Hypothalamus (tissue), 51 donors: ENCODE results near the gene SLC41A2.
A peak's percentile ranks its signal among the peaks of the same experiment; 100 is the strongest.
"Not testable (repeated sequence)": the region's sequence is repeated elsewhere in the genome, so short reads cannot be mapped to it uniquely, and the experiment has no call there.

Experiments
- DNase-seq, 51 donors: peaks; one replicate each; lab custom pipeline; 2025; lab: John Stamatoyannopoulos, UW

Gene SLC41A2

DNA sequence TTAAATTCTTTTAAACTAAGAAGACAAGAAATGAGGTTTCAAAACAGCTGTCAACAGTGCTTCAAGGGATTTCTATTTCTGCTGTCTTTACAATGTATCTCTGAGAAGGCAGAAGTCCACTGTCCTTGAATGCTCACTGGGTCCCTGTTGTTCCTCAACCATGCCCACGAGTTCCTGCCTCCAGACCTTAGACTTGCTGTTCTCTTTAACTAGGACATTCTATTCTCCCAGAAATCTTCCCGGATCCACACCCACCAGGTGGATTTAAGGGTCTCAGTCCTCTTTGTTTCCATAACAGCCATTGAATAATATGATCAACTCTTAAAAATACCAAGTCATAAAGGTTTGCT lies 6.7 kb upstream of the SLC41A2 start:
- no peak for DNase-seq

DNA sequence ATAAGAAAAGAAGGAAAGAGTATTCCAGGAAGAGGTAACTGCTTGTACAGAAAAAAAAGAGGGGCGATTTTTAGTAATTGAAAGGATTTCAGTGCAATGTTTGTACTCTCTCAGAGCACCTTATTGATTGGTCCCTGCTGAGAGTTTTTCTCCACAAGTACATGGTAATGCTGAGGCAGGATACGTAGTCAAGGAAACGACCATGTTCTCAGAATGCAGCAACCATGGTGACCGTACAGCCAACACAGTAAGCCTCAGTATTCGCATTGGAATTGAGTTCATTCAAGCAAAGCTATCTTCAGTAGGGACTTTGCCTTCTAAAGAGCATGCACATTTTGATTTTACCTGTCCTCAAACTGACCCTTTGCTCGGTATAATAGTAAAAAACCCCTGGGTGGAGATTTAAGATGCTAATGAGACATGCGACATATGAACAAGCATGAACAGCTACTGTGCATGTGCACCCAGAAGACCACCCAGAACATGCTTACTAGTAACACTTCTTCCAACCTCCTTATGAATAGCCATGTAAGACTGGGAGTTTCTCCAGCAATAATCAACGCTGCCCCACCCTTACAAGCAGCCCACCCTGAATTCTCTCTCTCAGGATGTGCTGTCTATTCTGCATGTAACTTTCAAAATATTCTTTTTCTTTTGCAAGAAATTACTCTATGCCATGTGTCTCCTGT lies 6.2 kb upstream of the SLC41A2 start:
- DNase-seq: peak in 7 of 51 donors; percentile 1 to 39 (median 15)

GRCh38 chr12:104963757-104964156 lies 5.7 kb upstream of the SLC41A2 start:
- peak in 1 of 51 donors; percentile 34 for DNase-seq

DNA sequence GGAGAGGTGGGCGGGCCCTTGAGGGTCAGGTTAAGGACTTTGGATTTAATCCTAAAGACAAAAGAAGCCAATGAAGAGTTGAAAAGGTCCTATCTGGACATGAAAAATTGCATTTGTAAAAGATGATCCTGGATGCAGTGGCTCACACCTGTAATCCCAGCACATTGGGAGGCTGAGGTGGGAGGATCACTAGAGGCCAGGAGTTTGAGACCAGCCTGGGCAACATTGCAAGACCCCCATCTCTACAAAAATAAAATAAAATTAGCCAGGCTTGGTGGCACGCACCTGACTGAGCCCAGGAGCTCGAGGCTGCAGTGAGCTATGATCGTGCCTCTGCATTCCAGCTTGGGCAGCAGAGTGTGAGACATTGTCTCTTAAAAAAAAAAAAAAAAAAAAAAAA lies 2.4 kb upstream of the SLC41A2 start:
- no peak for DNase-seq

GRCh38 chr12:104959335-104959841 lies 1.3 kb upstream of the SLC41A2 start:
- no peak for DNase-seq

- DNase-seq: peak in 1 of 51 donors; percentile 10
Observed at GRCh38 chr12:104958805-104959334, 780 bp upstream of the SLC41A2 start.

- DNase-seq: peak in 7 of 51 donors; percentile 18 to 58 (median 39)
Observed at GRCh38 chr12:104957719-104958000, 430 bp downstream of the SLC41A2 start.

DNA sequence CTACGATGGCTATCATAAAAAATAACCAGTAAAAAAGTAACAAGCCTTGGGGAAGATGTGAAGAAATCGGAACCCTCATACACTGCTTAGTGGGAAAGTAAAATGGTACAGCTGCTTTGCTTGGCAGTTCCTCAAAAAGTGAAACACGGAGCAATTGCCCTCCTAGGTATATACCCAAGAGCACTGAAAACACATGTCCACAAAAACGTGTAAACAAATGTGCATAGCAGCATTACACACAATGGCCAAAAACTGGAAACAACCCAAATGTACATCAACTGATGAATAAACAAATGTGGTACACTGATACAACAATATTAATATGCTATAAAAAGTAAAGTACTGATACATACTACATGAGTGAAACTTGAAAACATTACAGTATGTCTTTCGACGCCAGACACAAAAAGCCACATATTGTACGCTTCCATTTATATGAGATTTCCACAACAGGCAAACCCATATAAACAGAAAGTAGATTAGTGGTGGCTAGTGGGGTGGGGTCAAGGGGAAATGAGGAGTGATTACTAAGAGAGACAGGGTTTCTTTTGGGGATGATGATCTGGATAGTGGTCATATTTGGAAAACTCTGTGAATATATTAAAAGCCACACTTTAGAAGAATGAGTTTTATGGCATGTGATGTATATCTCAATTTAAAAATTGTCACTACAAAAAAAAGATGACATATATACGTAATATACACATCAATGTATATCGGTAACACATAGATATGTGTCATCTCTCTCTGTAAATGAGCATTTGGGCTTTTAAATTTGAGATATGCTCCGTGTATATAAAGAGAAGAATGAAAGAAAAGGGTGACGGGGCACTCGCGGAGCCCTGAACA lies 996 bp downstream of the SLC41A2 start:
- no peak for DNase-seq

- DNase-seq: no peak
Observed at GRCh38 chr12:104955703-104956102, 2.4 kb downstream of the SLC41A2 start.

DNA sequence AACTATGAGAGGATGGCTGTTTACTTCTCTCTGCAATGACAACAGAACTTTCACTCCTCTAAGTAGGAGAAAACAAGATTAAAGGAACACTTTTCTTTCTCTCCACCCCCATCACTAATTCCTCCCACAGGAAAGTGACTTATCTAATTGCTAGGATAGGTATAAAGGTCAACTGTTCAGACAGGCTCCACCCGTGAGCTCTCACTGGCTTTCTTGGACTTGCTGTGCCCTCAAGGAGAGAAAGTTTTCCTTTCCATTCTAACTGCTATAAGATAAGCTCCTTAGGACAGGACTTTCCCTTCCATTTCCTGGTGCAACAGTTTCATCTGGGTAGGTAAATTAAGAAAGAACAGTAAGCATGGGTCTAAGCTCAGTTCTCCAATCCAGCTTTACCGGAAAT lies 4.8 kb downstream of the SLC41A2 start:
- DNase-seq: no peak

DNA sequence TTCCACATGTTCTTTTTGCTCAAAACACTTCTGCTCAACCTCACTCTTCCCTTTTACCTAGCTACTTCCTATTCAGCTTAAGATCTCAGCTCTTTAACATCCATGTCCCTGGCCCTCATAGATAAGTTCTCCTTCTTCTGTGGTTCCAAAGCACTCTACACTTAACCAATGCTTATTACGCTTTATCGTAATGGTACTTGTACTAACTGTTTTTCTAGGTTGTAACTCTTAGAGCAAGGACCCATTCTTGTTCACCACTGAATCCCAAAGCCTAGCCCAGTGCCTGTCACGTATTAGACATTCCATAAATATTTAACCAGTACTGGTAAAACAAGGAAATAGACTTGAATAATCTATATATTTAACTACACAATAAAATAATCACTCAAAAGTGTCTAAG lies 5.3 kb downstream of the SLC41A2 start:
- no peak for DNase-seq

DNA sequence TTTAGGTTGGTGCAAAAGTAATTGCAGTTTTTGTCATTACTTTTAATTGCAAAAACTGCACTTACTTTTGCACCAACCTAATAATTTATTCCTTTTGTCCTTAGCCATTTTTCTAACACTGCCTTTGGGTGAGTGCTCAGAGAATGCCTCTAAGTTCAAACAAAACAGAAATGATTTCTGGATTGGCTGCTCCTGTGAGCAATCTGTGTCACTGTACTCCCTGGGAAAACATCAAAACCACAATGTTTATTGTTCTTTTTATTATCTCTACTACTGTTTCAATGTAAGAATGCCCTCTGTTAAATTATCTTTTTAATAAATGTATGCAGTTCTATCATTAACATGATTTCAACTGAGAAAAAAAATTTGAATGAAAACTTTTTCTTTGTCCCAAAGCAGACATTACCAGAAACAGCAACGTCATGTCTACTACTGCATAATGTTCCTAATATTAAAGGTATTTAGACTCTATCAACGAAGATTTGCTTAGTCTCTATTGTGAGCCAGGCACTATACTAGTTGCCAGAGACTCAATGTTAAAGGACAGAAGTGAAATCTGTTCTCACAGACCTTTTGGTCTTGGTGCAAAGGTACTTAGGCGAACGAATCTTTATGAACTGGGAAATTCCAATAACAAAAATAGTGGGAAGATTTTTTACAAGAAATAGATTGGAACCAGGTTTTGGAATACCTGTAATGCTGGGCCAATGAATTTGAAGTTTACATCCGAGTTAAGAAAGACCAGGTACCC lies 6.2 kb downstream of the SLC41A2 start:
- DNase-seq: no peak

DNA sequence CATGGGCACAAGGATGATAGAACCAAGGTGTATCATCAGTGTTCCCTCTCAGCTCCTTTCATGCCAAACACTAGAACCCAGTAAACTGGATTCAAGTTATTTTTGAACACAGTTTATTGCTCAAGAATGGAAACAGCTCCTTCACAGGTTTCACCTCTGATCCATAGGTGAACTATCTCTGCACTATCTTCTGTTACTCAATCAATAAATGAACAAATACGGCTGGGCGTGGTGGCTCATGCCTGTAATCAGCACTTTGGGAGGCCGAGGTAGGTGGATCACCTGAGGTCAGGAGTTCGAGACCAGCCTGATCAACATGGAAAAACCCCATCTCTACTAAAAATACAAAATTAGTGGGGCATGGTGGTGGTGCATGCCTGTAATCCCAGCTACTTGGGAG lies 9.4 kb downstream of the SLC41A2 start:
- DNase-seq: not testable (repeated sequence)

DNA sequence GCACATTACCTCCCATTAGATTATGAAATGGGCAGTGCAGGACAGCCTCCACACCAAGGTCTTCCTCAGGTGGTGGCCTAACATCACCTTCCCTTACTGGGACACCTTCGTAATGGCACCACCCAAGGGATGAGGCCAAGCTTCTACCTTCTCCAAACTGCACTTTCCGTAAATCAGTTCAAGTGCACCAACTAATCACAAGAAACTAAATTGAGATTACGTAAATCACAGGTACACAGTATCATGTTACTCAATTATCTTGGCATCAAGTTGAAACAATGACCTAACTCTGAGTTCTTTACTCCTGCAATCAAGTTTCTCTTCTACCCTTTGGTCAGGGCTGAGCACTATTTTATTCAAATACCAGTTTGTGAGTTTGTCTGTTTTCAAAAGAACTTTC lies 13.8 kb downstream of the SLC41A2 start:
- DNase-seq: no peak

DNA sequence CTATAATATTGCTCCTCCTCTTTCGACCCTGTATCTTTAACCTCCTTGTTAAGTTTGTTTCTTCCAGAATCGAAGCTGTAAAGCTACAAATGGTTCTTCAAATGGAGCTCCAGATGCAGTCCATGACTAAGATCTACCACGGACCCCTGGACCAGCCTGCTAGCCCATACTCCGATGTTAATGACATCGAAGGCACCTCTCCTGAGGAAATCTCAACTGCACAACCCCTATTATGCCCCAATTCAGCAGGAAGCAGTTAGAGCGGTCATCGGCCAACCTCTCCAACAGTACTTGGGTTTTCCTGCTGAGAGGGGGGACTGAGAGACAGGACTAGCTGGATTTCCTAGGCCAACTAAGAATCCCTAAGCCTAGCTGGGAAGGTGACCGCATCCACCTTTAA lies 14.7 kb downstream of the SLC41A2 start:
- DNase-seq: not testable (repeated sequence)

DNA sequence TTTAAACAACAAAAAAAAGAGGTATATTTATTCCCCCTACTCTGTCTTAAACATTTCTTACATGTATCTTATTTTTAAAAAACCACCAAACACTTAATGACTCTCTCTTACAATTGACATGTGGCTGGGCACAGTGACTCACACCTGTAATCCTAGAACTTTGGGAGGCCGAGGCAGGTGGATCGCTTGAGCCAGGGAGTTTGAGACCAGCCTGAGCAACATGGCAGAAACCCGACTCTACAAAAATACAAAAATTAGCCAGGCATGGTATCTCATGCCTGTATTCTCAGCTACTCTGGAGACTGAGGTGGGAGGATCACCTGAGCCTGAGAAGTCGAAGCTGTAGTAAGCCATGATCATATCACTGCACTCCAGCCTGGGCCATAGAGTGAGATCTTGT lies 16.0 kb downstream of the SLC41A2 start:
- DNase-seq: no peak

DNA sequence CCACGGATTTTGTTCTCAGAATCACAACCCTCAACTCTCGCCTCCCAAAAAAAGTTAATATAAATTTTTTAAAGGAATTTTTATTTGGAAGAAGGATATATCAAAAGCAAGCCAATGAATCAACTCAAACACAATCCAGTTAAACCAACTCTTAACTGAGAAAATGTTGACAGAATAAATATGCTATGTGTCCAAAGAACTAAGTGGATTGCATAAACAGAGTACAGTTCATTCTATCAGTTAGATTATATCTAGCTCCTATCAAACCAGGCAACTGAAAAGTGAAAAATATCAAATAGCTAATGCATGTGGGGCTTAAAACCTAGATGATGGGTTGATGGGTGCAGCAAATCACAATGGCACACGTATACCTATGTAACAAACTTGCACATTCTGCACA lies 16.6 kb downstream of the SLC41A2 start:
- DNase-seq: no peak

GRCh38 chr12:104939089-104939488 lies 19.0 kb downstream of the SLC41A2 start:
- DNase-seq: no peak

GRCh38 chr12:104938371-104938770 lies 19.7 kb downstream of the SLC41A2 start:
- no peak for DNase-seq

- DNase-seq: no peak
Observed at GRCh38 chr12:104935886-104936285, 22.2 kb downstream of the SLC41A2 start.

DNA sequence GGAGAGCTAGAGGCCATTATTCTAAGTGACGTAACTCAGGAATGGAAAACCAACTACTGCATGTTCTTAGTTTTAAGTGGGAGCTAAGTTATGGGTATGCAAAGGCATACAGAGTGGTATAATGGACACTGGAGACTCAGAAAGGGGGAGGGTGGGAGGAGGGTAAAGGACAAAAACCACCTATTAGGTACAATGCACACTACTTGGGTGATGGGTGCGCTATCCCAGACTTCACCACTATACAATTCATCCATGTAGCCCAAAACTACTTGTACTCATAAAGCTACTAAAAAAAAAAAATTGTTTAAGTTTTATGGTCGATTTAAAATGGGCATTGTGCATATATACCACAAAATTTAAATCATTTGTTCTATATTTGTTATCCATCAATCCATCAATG lies 24.3 kb downstream of the SLC41A2 start:
- no peak for DNase-seq
